Stimulated activated CD4-positive, alpha-beta T cell treated with anti-CD3 and anti-CD28 coated beads, Interleukin-1b, Interleukin-23, amount 100 ng/mL, for 48 hours (primary cell): ENCODE measurements around the gene ITPKC.
A peak's percentile ranks its signal among the peaks of the same experiment; 100 is the strongest.
"Not testable (repeated sequence)": the region's sequence is repeated elsewhere in the genome, so short reads cannot be mapped to it uniquely, and the experiment has no call there.

ENCODE experiments used
- DNase-seq: peaks from one replicate; pipeline ENCODE4 v3.0.0-alpha.2; 2020

Gene ITPKC

GRCh38 chr19:40742886-40743285, 26.0 kb downstream of the ITPKC start:
- DNase-seq, result no peak

GRCh38 chr19:40743926-40744325, 27.0 kb downstream of the ITPKC start:
- no peak for DNase-seq

GRCh38 chr19:40744554-40745401, 27.9 kb downstream of the ITPKC start:
- no peak for DNase-seq

- DNase-seq, result no peak
Measured at GRCh38 chr19:40745402-40745780, 28.5 kb downstream of the ITPKC start.

- no peak for DNase-seq
Measured at GRCh38 chr19:40747536-40747935, 30.6 kb downstream of the ITPKC start.

GRCh38 chr19:40750058-40750873, 33.4 kb downstream of the ITPKC start, which contains the start of gene ACTMAP:
ACTMAP (minus strand) TSS chr19:40750477; CDS start chr19:40749803, 674 bp downstream.
- DNase-seq, result peak; percentile 100

- peak; percentile 98 for DNase-seq
Measured at GRCh38 chr19:40750874-40751537, 34.1 kb downstream of the ITPKC start, which contains the start of gene SNRPA. SNRPA (plus strand) TSS chr19:40751203; CDS start chr19:40751409, 206 bp downstream.

- peak; percentile 43 for DNase-seq
Measured at GRCh38 chr19:40752257-40752781, 35.4 kb downstream of the ITPKC start.

GRCh38 chr19:40754611-40755247, 37.8 kb downstream of the ITPKC start:
- peak; percentile 76 for DNase-seq

- no peak for DNase-seq
Measured at GRCh38 chr19:40755248-40755624, 38.3 kb downstream of the ITPKC start.

- DNase-seq, result no peak
Measured at GRCh38 chr19:40755791-40756190, 38.9 kb downstream of the ITPKC start.

GRCh38 chr19:40756502-40757110, 39.7 kb downstream of the ITPKC start:
- peak; percentile 40 for DNase-seq

GRCh38 chr19:40758491-40758890, 41.6 kb downstream of the ITPKC start:
- DNase-seq, result no peak

GRCh38 chr19:40759352-40759751, 42.4 kb downstream of the ITPKC start:
- no peak for DNase-seq

- no peak for DNase-seq
Measured at GRCh38 chr19:40762754-40763470, 46.0 kb downstream of the ITPKC start.

- DNase-seq, result no peak
Measured at GRCh38 chr19:40763526-40763925, 46.6 kb downstream of the ITPKC start.

- DNase-seq, result no peak
Measured at GRCh38 chr19:40763963-40764362, 47.1 kb downstream of the ITPKC start.

- DNase-seq, result not testable (repeated sequence)
Measured at GRCh38 chr19:40766385-40766784, 49.5 kb downstream of the ITPKC start.

GRCh38 chr19:40768869-40769268, 52.0 kb downstream of the ITPKC start:
- no peak for DNase-seq

GRCh38 chr19:40771101-40771862, 54.4 kb downstream of the ITPKC start:
- not testable (repeated sequence) for DNase-seq
